SU-DHL-6 (cell line): ENCODE results near the gene HIVEP3.

ENCODE experiments used
- H2AFZ ChIP-seq: fragments of 200-600 bp; sonication (generic); 2 replicates; pipeline ENCODE4 v1.6.1; 2014; ENCODE audit warnings: low read depth, mild to moderate bottlenecking, moderate library complexity, mixed read lengths, antibody characterized with exemption, low read length; ENCODE audit not compliant: severe bottlenecking
- H3F3A ChIP-seq: fragments of 200-600 bp; shearing (Covaris generic); 2 replicates; pipeline ENCODE4 v1.6.0; 2016; ENCODE audit warnings: antibody characterized with exemption, mild to moderate bottlenecking; ENCODE audit not compliant: insufficient read depth
- H3K27ac ChIP-seq: fragments of 200-600 bp; sonication (generic); 2 replicates; pipeline ENCODE4 v1.5.1; 2016; ENCODE audit warnings: low read depth, mild to moderate bottlenecking, low read length, moderate library complexity, mixed read lengths
- H3K27me3 ChIP-seq: fragments of 200-600 bp; sonication (generic), shearing (Covaris generic); 2 replicates; pipeline ENCODE4 v1.6.0; 2014; ENCODE audit warnings: mild to moderate bottlenecking, low read length
- H3K36me3 ChIP-seq: fragments of 200-600 bp; sonication (generic); 2 replicates; pipeline ENCODE4 v1.6.1; 2014; ENCODE audit warnings: mild to moderate bottlenecking, low read length, mixed read lengths
- H3K4me2 ChIP-seq: fragments of 300-600, 200-600 bp; shearing (Covaris generic), sonication (generic); 2 replicates; pipeline ENCODE4 v1.6.0; 2014; ENCODE audit warnings: low read length, low read depth, mild to moderate bottlenecking; ENCODE audit not compliant: poor library complexity, severe bottlenecking
- H3K4me3 ChIP-seq: fragments of 200-600 bp; sonication (generic); 2 replicates; pipeline ENCODE4 v1.5.1; 2014; ENCODE audit warnings: antibody characterized with exemption, low read length, mild to moderate bottlenecking, mixed read lengths; ENCODE audit not compliant: insufficient read depth, poor library complexity, severe bottlenecking
- H3K79me2 ChIP-seq: fragments of 200-600 bp; sonication (generic); 2 replicates; pipeline ENCODE4 v1.6.1; 2014; ENCODE audit warnings: mild to moderate bottlenecking, low read length, moderate library complexity; ENCODE audit not compliant: insufficient read depth
- H3K9ac ChIP-seq: fragments of 200-600 bp; sonication (generic); 2 replicates; pipeline ENCODE4 v1.7.0; 2014; ENCODE audit warnings: mild to moderate bottlenecking, low read length
- H3K9me2 ChIP-seq: fragments of 200-600 bp; sonication (generic); replicated peaks from 2 replicates; pipeline ENCODE4 v1.6.1; 2014; ENCODE audit warnings: low read length; ENCODE audit not compliant: insufficient read depth
- H3K9me3 ChIP-seq: fragments of 200-600 bp; sonication (generic); 2 replicates; pipeline ENCODE4 v1.6.1; 2014; ENCODE audit warnings: low read length, mixed read lengths; ENCODE audit not compliant: insufficient read depth
- H4K20me1 ChIP-seq: fragments of 200-600 bp; sonication (generic); 2 replicates; pipeline ENCODE4 v1.6.1; 2014; ENCODE audit warnings: low read depth, mild to moderate bottlenecking, antibody characterized with exemption, low read length, moderate library complexity, mixed read lengths
- CTCF ChIP-seq: fragments of 200-600 bp; sonication (generic); IDR thresholded peaks from one replicate; pipeline ENCODE4 v1.5.1; 2017; ENCODE audit warnings: antibody characterized with exemption, mild to moderate bottlenecking, low read length, moderate library complexity; ENCODE audit not compliant: insufficient read depth, poor library complexity, severe bottlenecking
- EZH2phosphoT487 ChIP-seq: fragments of 200-600 bp; sonication (generic), shearing (Covaris generic); conservative IDR thresholded peaks from 2 replicates; pipeline ENCODE4 v1.6.1; 2018; ENCODE audit warnings: mild to moderate bottlenecking, antibody characterized with exemption, low read length, moderate library complexity, mixed read lengths

Gene HIVEP3

GRCh38 chr1:41580021-41580420 is 338.7 kb downstream of the HIVEP3 start:
- H3K79me2 ChIP-seq = no peaks in the 10 kb centered on the region
- TF ChIP-seq EZH2phosphoT487 (no peak), CTCF (no peak)
- H3K27me3 ChIP-seq = no peaks in the 10 kb centered on the region
- no peak overlapping the region for H3K4me3 ChIP-seq
- H3K27ac ChIP-seq = no peak overlapping the region
- H3K4me2 ChIP-seq = no peak overlapping the region
- no peaks in the 10 kb centered on the region for H4K20me1 ChIP-seq
- H3K36me3 ChIP-seq = no peaks in the 10 kb centered on the region
- no peak overlapping the region for H3K9ac ChIP-seq
- no peaks in the 10 kb centered on the region for H3K9me3 ChIP-seq
- peaks cover 5% of the 10 kb centered on the region; the same call in 1 of the 2 replicates for H3F3A ChIP-seq
- no peaks in the 10 kb centered on the region for H3K9me2 ChIP-seq
- no peak overlapping the region for H2AFZ ChIP-seq

- no peak overlapping the region for H3K4me2 ChIP-seq
- TF ChIP-seq EZH2phosphoT487 (no peak), CTCF (peak; percentile 26)
- no peaks in the 10 kb centered on the region for H3K79me2 ChIP-seq
- no peaks in the 10 kb centered on the region for H3K9me3 ChIP-seq
- H3K27ac ChIP-seq = no peak overlapping the region
- no peaks in the 10 kb centered on the region for H3K9me2 ChIP-seq
- no peak overlapping the region for H3K9ac ChIP-seq
- H3K36me3 ChIP-seq = no peaks in the 10 kb centered on the region
- no peaks in the 10 kb centered on the region for H3K27me3 ChIP-seq
- no peak overlapping the region for H2AFZ ChIP-seq
- no peaks in the 10 kb centered on the region for H4K20me1 ChIP-seq
- H3F3A ChIP-seq = peaks cover 5% of the 10 kb centered on the region; the same call in 1 of the 2 replicates
- no peak overlapping the region for H3K4me3 ChIP-seq
These were observed 339.9 kb downstream of the HIVEP3 start for GRCh38 chr1:41578712-41579335.

- H3K4me3 ChIP-seq = no peak overlapping the region
- no peaks in the 10 kb centered on the region for H4K20me1 ChIP-seq
- H3F3A ChIP-seq = peaks cover 5% of the 10 kb centered on the region; the same call in 1 of the 2 replicates
- no peak overlapping the region for H3K27ac ChIP-seq
- no peak overlapping the region for H2AFZ ChIP-seq
- H3K36me3 ChIP-seq = no peaks in the 10 kb centered on the region
- H3K4me2 ChIP-seq = no peak overlapping the region
- H3K9ac ChIP-seq = no peak overlapping the region
- no peaks in the 10 kb centered on the region for H3K27me3 ChIP-seq
- TF ChIP-seq CTCF = no peak
- no peak for TF ChIP-seq EZH2phosphoT487
- no peaks in the 10 kb centered on the region for H3K9me2 ChIP-seq
- H3K79me2 ChIP-seq = no peaks in the 10 kb centered on the region
- H3K9me3 ChIP-seq = no peaks in the 10 kb centered on the region
These were observed 342.1 kb downstream of the HIVEP3 start for GRCh38 chr1:41576620-41577019.
